HepG2 (cell line): ENCODE data around the gene VKORC1. TPM values are rescaled to one million over a fixed set of nuclear protein-coding genes. Genes with fewer than 3 reads are reported as not detected.

ENCODE experiments used
- ATAC-seq: fragments of 200-7000 bp; cut with Tn5 transposase; 3 replicates; pipeline ENCODE4 v1.9.1; 2020; ENCODE audit warnings: mild to moderate bottlenecking, moderate library complexity
- BruUV-seq: library from RNA; stranded (reverse); fragments of 400-500 nt; replicated peaks from 2 replicates; lab custom pipeline; 2021; lab: Mats Ljungman, UMichigan
- CTCF ChIA-PET: fragments of 300-600 bp; formaldehyde crosslinking; extraction: SDS; loops from one replicate; lab custom pipeline; 2021; ENCODE audit warnings: low total read pairs, inconsistent platforms, low intra/inter-chr PET ratio; lab: Yijun Ruan, JAX
- POLR2A ChIA-PET: fragments of 350-600 bp; sonication (Branson Sonifier 250); formaldehyde crosslinking; loops from one replicate; lab custom pipeline; 2020; ENCODE audit warnings: antibody characterized with exemption, inconsistent platforms; lab: Yijun Ruan, JAX
- DNase-seq: peaks from one replicate; pipeline ENCODE4 v3.0.0-alpha.2; 2015; ENCODE audit warnings: low spot score
- FAIRE-seq: peaks from 3 replicates; lab custom pipeline; 2011; peaks lifted over from hg19 to GRCh38; lab: Jason Lieb, UNC
- H2AFZ ChIP-seq: one replicate; pipeline ENCODE4 v1.6.1; 2011; ENCODE audit warnings: low read length, inconsistent platforms
- H3K27ac ChIP-seq: fragments of 300-600 bp; 3 replicates; pipeline ENCODE4 v1.8.0; 2011; ENCODE audit warnings: mixed run types, mild to moderate bottlenecking, mixed read lengths, low read length, inconsistent platforms; ENCODE audit not compliant: insufficient read depth; ENCODE audit errors: extremely low read length
- H3K27me3 ChIP-seq, 2 experiments: fragments of 200-600 bp in 1 of 2; 2 replicates in 1 of 2; 3 replicates in 1 of 2; pipeline versions ENCODE4 v1.6.0 to v1.8.0; 2011; ENCODE audit warnings: low read length in 2 of 2, mild to moderate bottlenecking in 2 of 2, moderate library complexity in 2 of 2, inconsistent platforms in 1 of 2; ENCODE audit not compliant: insufficient read depth in 2 of 2, control insufficient read depth in 1 of 2
- H3K36me3 ChIP-seq, 2 experiments: fragments of 200-600 bp in 1 of 2; replicated peaks in 1 of 2; 2 replicates in 1 of 2; 3 replicates in 1 of 2; pipeline versions ENCODE4 v1.5.1 to v1.8.0; 2011; ENCODE audit warnings: low read length in 2 of 2, inconsistent platforms in 1 of 2; ENCODE audit not compliant: insufficient read depth in 2 of 2, control insufficient read depth in 1 of 2
- H3K4me1 ChIP-seq: 2 replicates; pipeline ENCODE4 v1.5.1; 2012; ENCODE audit warnings: low read length, inconsistent platforms; ENCODE audit not compliant: insufficient read depth
- H3K4me2 ChIP-seq: 2 replicates; pipeline ENCODE4 v1.6.0; 2011; ENCODE audit warnings: low read depth, low read length, inconsistent platforms
- H3K4me3 ChIP-seq, 3 experiments: fragments of 200-600 bp in 1 of 3; sonication (generic), shearing (Covaris generic) in 1 of 3; replicated peaks in 1 of 3; 2 replicates each; pipeline ENCODE4 v1.5.1; 2011 to 2016; ENCODE audit warnings: low read length in 3 of 3, inconsistent platforms in 2 of 3, low read depth in 2 of 3, mild to moderate bottlenecking in 2 of 3, control low read depth in 1 of 3, mixed read lengths in 1 of 3; ENCODE audit not compliant: insufficient read depth in 1 of 3
- H3K79me2 ChIP-seq: one replicate; pipeline ENCODE4 v1.6.1; 2011; ENCODE audit warnings: low read length, inconsistent platforms; ENCODE audit not compliant: insufficient read depth
- H3K9ac ChIP-seq: 2 replicates; pipeline ENCODE4 v1.6.0; 2011; ENCODE audit warnings: mild to moderate bottlenecking, low read depth, low read length, inconsistent platforms; ENCODE audit not compliant: insufficient read depth
- H3K9me3 ChIP-seq: 2 replicates; pipeline ENCODE4 v1.5.1; 2012; ENCODE audit warnings: mild to moderate bottlenecking, low read length
- H4K20me1 ChIP-seq: 2 replicates; pipeline ENCODE4 v1.6.0; 2011; ENCODE audit warnings: inconsistent platforms, mild to moderate bottlenecking, low read length, moderate library complexity; ENCODE audit not compliant: insufficient read depth
- CBFB ChIP-seq: sonication (generic); formaldehyde crosslinking; IDR thresholded peaks from 2 replicates; pipeline ENCODE4 v1.4.0; 2020; ENCODE audit warnings: missing genetic modification reagents
- DMTF1 ChIP-seq: sonication (generic); formaldehyde crosslinking; IDR thresholded peaks from 2 replicates; pipeline ENCODE4 v1.4.0; 2020; ENCODE audit warnings: mild to moderate bottlenecking, missing genetic modification reagents
- ETS1 ChIP-seq: sonication (generic); formaldehyde crosslinking; IDR thresholded peaks from 2 replicates; pipeline ENCODE4 v1.4.0; 2020; ENCODE audit warnings: missing genetic modification reagents
- HOXA5 ChIP-seq: sonication (generic); formaldehyde crosslinking; IDR thresholded peaks from 2 replicates; pipeline ENCODE4 v1.4.0; 2020; ENCODE audit warnings: missing genetic modification reagents
- KLF15 ChIP-seq: sonication (generic); formaldehyde crosslinking; IDR thresholded peaks from 2 replicates; pipeline ENCODE4 v1.8.1; 2023; ENCODE audit warnings: borderline replicate concordance, mild to moderate bottlenecking, inconsistent platforms, missing genetic modification reagents, mixed read lengths
- NKX3-1 ChIP-seq: sonication (generic); formaldehyde crosslinking; IDR thresholded peaks from 2 replicates; pipeline ENCODE4 v1.5.0; 2020; ENCODE audit warnings: missing genetic modification reagents
- PRDM4 ChIP-seq: sonication (generic); formaldehyde crosslinking; IDR thresholded peaks from 2 replicates; pipeline ENCODE4 v1.9.0; 2021; ENCODE audit warnings: missing genetic modification reagents, borderline replicate concordance
- SMARCC2 ChIP-seq: fragments of 450-650 bp; IDR thresholded peaks from 2 replicates; pipeline ENCODE4 v1.6.1; 2017; ENCODE audit warnings: antibody characterized with exemption, mild to moderate bottlenecking
- TFDP2 ChIP-seq: sonication (generic); formaldehyde crosslinking; IDR thresholded peaks from 2 replicates; pipeline ENCODE4 v1.4.0; 2020; ENCODE audit warnings: missing genetic modification reagents
- U2AF1 ChIP-seq: fragments of 200-400 bp; formaldehyde crosslinking; optimal IDR thresholded peaks from 2 replicates; pipeline ENCODE3; 2017; ENCODE audit warnings: mild to moderate bottlenecking, low read depth, low read length
- YEATS4 ChIP-seq: sonication (generic); formaldehyde crosslinking; IDR thresholded peaks from 2 replicates; pipeline ENCODE4 v1.4.0; 2020; ENCODE audit warnings: missing genetic modification reagents, borderline replicate concordance
- ZMYM4 ChIP-seq: sonication (generic); formaldehyde crosslinking; IDR thresholded peaks from 2 replicates; pipeline ENCODE4 v1.8.1; 2023; ENCODE audit warnings: mild to moderate bottlenecking, missing genetic modification reagents
- ZNF432 ChIP-seq: sonication (generic); formaldehyde crosslinking; IDR thresholded peaks from 2 replicates; pipeline ENCODE4 v1.5.0; 2020; ENCODE audit warnings: missing genetic modification reagents, mild to moderate bottlenecking, borderline replicate concordance
- ZNF510 ChIP-seq: sonication (generic); formaldehyde crosslinking; IDR thresholded peaks from 2 replicates; pipeline ENCODE4 v1.4.0; 2020; ENCODE audit warnings: low read depth, mild to moderate bottlenecking, missing genetic modification reagents
- ZNF792 ChIP-seq: IDR thresholded peaks from 2 replicates; pipeline ENCODE4 v1.6.1; 2016
- WGBS: methylation state at CpG from one replicate; pipeline ENCODE4 v1.1.6; 2017; ENCODE audit warnings: low lambda C conversion rate; 5-methylcytosine and 5-hydroxymethylcytosine counted together
- in situ Hi-C: cut with HindIII; loops from 2 replicates; pipeline ENCODE4 v1.10.0; 2017; ENCODE audit warnings: low pct_unique_long_range_greater_than_20kb; ENCODE audit not compliant: extremely low pct_ligation_motif_present
- intact Hi-C: fragments of 100-400 bp; cut with micrococcal nuclease; formaldehyde crosslinking; loops from one replicate; pipeline ENCODE4 v1.10.0; 2022; ENCODE audit not compliant: unreplicated experiment
- polyA plus RNA-seq, 8 experiments: library from polyadenylated mRNA; depleted of rRNA in 3 of 8; stranded (reverse) in 7 of 8; unstranded in 1 of 8; fragments of >200 nt; fragmentation: Illumina TruSeq in 4 of 8; extraction: Trizol in 4 of 8; gene quantifications; 2 replicates each; pipeline versions ENCODE4 v1.2.1 to v1.2.3, GENCODE V29; 2011 to 2016; ENCODE audit warnings: low read depth in 4 of 8, missing spikeins in 1 of 8, mixed read lengths in 1 of 8; ENCODE audit not compliant: insufficient read depth in 1 of 8
- total RNA-seq, 5 experiments: library from RNA; depleted of rRNA; stranded (reverse); fragments of >200 nt; fragmentation: Illumina TruSeq; extraction: Trizol; gene quantifications; 2 replicates each; pipeline ENCODE4 v1.2.3, GENCODE V29; 2016; ENCODE audit warnings: low read depth in 1 of 5

Gene VKORC1
- total and polyA plus RNA-seq, 2 of the 13 experiments (the other 11 are each of a cell fraction or from before 2014, with no cell fraction given) = 141 to 615 TPM

GRCh38 chr16:31073970-31074813, 20.4 kb downstream of the VKORC1 start, which contains the start of the genes ZNF646 and ZNF668:
ZNF646 (plus strand) TSS chr16:31074422; CDS start chr16:31076325, 1,903 bp downstream.
ZNF668 (minus strand) TSS chr16:31074240; CDS start chr16:31064459, 9,781 bp downstream.
- Histone ChIP-seq H3K27ac (peak within 1 kb of the TSS; percentile 83), H3K4me2 (peak within 1 kb of the TSS; percentile 93), H2AFZ (peak within 1 kb of the TSS; percentile 29), H3K4me3 (peak within 1 kb of the TSS; percentile 75 to 97 (median 90)), H3K79me2 (peaks cover 40% of the 10 kb centered on the region), H3K4me1 (peaks cover 22% of the 10 kb centered on the region), H3K36me3 (peaks cover 15 to 33% of the 10 kb centered on the region in 2 experiments; a peak in 4 of 5 replicates), H4K20me1 (no peaks in the 10 kb centered on the region), H3K9ac (peak within 1 kb of the TSS; percentile 88), H3K27me3 (no peaks in the 10 kb centered on the region; a peak in 1 of 5 replicates), H3K9me3 (no peaks in the 10 kb centered on the region)
- under 1% methylated on average over 42 of the region's 48 CpGs for WGBS
- ChIA-PET POLR2A (interaction anchor here (0.6 to 2.4 kb wide), 33 partner anchors 11 to 800 kb away, joined by 3 to 56 read pairs (median 6); partner anchors contain the start of genes ARMC5, FUS, HSD3B7 and KAT8), CTCF (interaction anchor here (1.7 kb wide), 1 partner anchor 89 kb away, joined by 8 read pairs; the partner anchor contains the start of gene HSD3B7)
- FAIRE-seq = peak; percentile 93
- peak; percentile 99 for DNase-seq
- peak; percentile 86 for ATAC-seq
- in situ Hi-C loops (loop anchor here (5.0 kb wide), 2 partner anchors 42 to 87 kb away; partner anchors contain the start of genes HSD3B7 and STX4), intact Hi-C loops (loop anchor here (1.0 to 2.0 kb wide), 5 partner anchors 20 to 77 kb away; partner anchors contain the start of genes STX4 and VKORC1)
- BruUV-seq = no TSS peak
- TF ChIP-seq SMARCC2 = no peak
- TF ChIP-seq DMTF1 (CRISPR knock-in tag) = no peak
- no peak for TF ChIP-seq PRDM4 (CRISPR knock-in tag)
- TF ChIP-seq TFDP2 (CRISPR knock-in tag) = peak; percentile 71
- TF ChIP-seq YEATS4 = 0 out of 2 replicates have a peak, but pooled peaks have one; percentile 27
- TF ChIP-seq CBFB (CRISPR knock-in tag) = peak; percentile 78; the same call in 1 of the 2 replicates
- TF ChIP-seq U2AF1 = peak; percentile 81
- TF ChIP-seq ETS1 (CRISPR knock-in tag) = 0 out of 2 replicates have a peak, but pooled peaks have one; percentile 49
- TF ChIP-seq HOXA5 = peak; percentile 92
- no peak for TF ChIP-seq KLF15 (CRISPR knock-in tag)
- TF ChIP-seq ZMYM4 (CRISPR knock-in tag) = peak; percentile 15
- TF ChIP-seq ZNF510 (CRISPR knock-in tag) = peak; percentile 89
- TF ChIP-seq ZNF792 (CRISPR knock-in tag) = no peak
- TF ChIP-seq ZNF432 = no peak
- TF ChIP-seq NKX3-1 (CRISPR knock-in tag) = peak; percentile 90; the same call in 1 of the 2 replicates
